HG02943 (cell line): Measurements from ENCODE around the gene TANK.
"Not testable (repeated sequence)": the region's sequence is repeated elsewhere in the genome, so short reads cannot be mapped to it uniquely, and the experiment has no call there.

ENCODE experiments used
- ATAC-seq: cut with Tn5 transposase; IDR thresholded peaks from one replicate; pipeline ENCODE4 v1.9.1; 2021; ENCODE audit warnings: mild to moderate bottlenecking, low read depth, moderate library complexity; ENCODE audit not compliant: unreplicated experiment

The TANK gene

DNA sequence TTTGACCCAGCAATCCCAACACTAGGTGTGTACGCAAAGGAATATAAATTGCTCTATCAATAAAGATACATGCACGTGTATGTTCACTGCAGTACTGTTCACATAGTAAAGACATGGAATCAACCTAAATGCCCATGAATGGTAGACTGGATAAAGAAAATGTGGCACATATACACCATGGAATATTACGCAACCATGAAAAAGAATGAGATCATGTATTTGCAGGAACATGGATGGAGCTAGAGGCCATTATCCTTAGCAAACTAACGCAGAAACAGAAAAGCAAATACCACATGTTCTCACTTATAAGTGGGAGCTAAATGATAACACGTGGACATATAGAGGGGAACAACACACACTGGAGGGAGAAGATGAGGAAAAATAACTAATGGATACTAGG, 27.8 kb upstream of the TANK start:
- ATAC-seq = not testable (repeated sequence)

DNA sequence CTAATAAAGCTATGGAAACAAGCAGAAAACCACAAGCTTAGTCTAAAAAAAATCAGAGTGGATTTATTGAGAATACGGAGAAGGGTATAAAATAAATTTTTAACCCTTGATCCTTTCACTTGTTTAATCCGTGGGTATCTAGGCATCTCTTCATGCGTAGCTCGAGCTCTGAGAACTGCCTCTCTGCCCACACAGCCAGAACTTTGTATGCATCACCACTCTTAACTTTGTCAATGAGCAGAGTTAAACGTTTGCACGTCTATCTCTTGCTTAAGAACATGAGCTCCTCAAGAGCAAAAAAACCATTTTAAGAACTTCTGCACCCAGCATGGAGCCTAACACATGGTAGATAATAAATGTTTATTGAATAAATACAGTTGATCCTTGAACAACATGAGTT, 26.9 kb upstream of the TANK start:
- ATAC-seq = no peak

DNA sequence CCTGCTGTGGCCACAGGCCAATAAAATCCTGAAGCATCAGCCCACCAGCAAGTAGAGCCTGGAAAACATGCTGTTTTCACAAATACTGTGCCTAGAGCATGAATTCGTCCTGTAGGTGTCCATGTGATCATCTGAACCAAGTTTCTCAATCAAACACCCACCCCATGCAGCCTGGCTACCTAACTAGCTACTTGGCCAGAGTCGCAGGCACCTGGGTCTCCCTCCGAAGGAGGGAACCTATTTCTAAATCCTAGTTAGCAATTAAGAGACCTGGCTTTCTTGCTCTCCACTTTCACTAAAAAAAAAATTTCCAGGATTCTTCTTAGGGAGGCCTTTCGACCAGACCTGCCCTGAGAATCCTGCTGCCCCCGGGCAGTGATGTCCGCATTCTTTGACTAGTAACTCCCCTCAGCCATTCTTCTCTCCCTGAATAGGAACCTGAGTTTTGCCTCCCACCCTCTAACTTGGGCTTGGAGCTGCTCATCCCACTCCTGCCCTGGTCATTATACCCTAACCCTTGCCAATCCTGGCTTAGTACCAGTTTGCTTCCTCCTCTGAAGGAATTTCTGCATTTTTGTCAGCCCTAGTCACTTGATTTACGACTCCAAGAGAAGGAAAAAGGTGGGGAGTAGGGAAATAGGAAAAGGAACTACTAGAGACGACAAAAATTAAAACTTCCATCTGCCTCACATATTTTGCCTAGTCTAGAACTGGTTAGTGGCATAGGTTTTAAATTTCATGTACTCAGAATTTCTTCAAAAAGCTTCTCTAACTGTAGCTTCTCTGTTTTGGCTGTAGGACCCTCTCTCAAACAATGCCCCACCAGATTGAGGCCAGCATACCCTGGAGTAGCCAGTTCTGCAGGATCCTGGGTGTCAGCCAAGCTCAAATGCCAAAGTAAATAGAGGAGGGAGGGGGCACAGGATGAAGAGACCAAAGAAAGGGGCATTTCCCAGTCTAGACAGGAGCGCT, 25.4 kb upstream of the TANK start:
- no peak for ATAC-seq

DNA sequence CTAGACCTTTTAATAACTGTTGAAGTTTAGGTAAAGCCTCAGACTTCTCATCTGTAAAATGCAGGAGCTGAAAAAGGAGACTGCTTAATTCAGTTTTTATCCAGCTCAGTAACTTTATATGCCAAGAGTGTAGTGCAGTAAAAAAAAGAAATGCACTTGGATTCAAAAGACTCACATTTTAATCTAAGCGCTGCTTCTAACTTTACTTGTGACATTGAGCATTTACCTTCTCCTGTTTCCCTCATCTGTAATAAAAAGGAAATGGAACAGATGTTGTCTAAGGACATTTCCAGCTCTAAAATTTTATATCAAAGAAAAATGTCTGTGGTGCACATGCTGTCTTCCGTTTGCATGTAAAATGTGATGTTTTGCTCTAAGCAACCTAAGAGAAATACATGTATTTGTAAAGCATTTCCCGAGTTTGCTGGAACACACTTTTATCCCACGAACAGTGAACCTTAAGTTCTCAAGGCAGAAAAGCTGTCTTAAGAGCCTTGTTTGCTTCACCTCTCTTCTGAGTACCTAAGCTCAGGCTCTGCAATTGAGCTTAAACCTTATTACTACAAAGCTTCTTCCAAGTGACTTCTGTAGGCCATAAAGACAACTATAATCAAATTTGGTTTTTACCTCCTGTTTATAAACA, 24.2 kb upstream of the TANK start:
- ATAC-seq = no peak

DNA sequence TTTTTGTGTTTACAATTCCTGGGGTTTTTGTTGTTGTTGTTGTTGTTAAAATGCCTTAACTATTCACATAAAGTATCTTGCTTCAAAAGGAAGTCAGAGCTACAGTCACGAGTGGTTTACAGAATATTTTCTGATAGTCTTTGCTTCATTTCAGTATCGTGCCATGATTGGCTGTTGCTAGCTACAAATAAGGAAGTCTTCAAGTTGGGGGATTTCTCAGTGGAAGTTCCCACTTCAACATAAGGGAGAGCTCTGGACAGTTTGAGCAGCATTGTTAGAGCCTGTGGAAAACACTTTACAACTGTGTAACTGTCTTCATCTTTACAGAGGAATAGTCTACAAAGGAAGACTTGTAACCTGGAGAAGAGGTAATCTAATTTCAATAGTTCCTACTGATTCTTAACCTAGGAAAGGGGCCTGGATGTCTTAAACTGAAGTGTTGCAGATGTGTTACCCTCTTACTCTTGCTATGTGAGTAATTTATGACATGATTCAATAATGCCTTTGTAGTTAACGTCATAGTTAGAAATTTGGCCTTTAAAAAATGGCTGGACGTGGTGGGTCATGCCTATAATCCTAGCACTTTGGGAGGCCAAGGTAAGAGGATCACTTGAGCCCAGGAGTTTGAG, 23.4 kb upstream of the TANK start:
- ATAC-seq = peak; percentile 78

DNA sequence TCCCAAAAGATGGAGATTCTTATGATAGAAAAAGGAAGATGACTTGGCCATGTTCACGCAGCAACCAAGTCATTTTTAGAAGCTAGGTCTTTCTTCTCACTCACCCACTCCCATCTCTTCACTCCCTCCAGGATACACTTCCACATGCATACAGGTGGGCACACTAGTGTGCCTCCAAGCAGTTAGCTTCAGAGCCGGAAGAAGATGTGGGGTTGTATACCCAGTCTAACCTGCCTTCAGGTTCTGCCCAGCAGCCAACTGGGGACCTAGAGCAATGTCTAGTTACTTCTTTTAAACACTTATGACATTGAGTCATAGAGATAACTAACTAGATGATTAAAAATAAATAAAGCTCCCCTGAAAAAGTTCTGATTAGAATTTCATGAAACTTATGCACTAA, 21.8 kb upstream of the TANK start:
- no peak for ATAC-seq

DNA sequence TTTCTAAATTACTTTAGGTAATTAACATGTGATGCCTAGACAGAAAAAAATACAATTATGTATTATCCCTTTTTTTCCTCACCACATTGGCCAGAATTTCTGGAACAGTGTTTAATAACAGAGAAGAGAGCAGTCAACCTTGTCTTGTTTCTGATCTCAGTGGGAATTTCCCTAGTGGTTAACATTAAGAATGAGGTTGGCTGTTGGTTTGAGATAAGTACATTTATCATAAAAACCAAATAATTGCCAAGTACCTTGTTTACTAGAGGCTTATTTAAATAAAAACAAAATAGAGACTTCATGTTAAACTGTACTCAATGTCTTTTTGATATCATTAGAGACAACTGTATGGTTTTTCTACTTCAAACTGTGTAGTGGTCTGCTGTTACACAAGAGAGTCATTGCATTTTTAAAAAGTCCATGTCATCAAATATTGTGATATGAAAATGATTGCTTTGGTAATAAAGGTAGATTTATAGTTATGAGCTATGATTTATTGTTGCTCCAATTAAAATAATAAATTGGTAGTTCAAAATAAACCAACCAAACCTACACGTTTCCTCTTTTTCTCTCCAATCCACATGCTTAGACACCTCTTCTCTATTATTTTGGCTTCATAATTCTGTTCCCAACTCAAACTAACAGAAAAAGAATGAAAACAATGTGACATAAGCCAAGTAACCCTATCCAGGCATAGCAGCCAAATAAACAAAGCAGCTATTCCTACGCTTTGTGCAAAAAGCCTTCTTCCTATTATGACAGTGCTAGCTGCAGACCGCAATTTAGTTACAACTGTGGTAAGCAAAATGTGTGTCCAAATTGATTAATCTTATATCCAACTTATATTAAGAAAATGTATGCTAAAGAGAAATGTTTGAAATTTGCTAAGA, 20.9 kb upstream of the TANK start:
- no peak for ATAC-seq

DNA sequence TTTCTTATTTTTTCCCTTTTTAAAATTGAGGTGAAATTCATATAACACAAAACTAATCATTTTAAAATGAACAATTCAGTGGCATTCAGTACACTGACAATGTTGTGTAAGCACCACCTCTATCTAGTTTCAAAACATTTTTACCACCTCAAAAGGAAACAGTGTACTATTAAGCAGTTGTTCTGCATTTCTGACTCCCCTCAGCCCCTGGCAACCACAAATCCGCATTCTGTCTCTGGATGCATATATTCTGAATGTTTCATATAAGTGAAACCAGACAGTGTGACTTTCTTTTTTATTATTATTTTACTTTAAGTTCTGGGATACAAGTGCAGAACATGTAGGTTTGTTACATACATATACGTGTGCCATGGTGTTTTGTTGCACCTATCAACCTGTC, 19.2 kb upstream of the TANK start:
- no peak for ATAC-seq

DNA sequence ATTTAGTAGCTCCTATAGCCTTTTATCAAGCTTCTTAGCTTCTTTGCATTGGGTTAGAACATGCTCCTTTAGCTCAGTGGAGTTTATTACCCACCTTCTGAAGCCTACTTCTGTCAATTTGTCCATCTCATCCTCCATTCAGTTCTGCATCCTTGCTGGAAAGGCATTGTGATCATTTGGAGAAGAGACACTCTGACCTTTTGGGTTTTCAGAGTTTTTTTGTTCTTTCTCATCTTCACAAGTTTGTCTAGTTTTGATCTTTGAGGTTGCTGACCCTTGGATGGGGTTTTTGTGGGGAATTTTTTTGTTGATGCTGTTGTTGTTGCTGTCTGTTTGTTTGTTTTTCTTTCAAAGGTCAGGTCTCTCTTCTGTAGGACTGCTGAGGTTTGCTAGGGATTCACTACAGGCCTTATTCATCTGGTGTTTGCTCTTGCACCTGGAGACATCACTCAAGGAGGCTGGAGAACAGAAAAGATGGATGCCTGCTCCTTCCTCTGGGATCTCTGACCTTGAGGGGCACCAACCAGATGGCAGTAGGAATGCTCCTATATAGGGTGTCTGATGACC, 13.9 kb upstream of the TANK start:
- ATAC-seq = no peak

DNA sequence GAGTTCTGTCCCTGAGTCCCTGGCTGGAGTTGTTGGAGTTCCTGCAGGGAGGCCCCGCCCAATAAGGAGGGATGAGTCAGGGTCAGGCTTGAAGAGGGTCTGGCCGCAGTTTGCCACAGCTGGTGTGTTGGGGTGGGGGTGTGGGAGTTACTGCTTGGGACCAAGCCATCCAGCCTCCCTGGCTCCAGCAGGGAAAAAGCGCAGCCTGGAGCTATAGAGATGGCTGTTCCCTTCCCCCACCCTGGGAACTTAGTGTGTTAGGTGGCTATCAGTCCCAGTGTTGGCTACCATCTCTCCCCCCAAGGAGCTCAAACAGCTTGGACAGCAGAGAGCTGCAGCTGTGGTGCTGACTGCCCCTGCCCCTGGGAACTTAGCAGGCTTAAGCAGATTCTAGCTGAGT, 13.2 kb upstream of the TANK start:
- ATAC-seq = no peak

DNA sequence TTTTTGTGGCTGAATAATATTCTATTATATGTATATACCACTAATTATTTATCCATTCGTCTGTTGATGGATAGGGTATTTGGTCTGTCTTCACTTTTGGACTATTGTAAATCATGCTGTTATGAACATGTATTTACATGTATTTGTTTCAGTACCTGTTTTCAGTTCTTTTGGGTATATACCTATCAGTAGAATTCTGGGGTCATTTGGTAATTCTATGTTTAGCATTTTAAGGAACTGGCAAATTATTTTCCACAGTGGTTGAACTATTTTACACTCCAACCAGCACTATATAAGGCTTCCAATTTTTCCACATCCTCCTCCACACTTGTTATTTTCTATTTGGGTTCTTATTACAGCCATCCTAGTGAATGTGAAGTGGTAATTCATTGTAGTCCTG, 12.4 kb upstream of the TANK start:
- no peak for ATAC-seq

DNA sequence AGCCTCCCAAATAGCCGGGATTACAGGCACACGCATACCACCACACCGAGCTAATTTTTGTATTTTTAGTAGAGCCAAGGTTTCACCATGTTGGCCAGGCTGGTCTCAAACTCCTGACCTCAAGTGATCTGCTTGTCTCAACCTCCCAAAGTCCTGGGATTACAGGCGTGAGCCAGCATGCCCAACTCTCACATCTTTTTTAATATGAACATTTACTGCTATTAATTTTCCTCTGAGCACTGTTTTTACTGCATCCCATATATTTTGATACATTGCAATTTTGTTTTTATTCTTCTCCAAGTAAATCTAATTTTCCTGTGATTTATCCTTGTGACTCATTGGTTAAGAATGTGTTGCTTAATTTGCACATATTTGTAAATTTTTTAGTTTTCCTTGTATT, 9.5 kb upstream of the TANK start:
- ATAC-seq = no peak

DNA sequence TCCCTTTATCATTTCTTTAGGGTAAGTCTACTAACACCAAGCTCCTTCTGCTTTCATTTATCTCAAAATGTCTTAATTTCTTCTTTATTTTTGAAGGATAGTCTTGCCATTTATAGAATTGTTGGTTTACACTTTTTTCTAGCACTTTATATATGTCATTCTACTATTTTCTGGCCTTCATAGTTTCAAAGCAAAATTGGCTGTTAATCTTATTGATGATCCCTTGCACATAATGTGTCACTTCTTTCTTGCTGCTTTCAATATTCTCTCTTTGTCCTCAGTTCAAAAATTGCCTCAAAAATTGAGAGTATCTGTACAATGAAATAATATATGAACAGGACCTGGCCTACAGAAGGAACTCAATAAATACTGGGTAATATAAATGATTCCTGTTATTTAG, 7.9 kb upstream of the TANK start:
- ATAC-seq = no peak

DNA sequence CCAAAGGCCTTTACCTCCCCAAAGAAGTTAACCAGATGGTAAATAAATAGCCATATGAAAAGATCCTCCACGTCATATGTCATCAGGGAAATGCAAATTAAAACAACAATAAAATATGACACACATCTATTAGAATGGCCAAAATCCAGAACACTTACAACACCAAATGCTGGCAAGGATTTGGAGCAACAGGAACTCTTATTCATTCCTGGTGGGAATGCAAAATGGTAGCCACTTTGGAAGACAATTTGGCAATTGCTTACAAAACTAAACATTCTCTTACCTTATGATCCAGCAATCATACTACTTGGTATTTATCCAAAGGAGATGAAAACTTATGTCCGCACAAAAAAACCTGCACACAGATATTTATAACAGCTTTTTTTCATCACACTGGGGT, 1.3 kb upstream of the TANK start:
- ATAC-seq = no peak

DNA sequence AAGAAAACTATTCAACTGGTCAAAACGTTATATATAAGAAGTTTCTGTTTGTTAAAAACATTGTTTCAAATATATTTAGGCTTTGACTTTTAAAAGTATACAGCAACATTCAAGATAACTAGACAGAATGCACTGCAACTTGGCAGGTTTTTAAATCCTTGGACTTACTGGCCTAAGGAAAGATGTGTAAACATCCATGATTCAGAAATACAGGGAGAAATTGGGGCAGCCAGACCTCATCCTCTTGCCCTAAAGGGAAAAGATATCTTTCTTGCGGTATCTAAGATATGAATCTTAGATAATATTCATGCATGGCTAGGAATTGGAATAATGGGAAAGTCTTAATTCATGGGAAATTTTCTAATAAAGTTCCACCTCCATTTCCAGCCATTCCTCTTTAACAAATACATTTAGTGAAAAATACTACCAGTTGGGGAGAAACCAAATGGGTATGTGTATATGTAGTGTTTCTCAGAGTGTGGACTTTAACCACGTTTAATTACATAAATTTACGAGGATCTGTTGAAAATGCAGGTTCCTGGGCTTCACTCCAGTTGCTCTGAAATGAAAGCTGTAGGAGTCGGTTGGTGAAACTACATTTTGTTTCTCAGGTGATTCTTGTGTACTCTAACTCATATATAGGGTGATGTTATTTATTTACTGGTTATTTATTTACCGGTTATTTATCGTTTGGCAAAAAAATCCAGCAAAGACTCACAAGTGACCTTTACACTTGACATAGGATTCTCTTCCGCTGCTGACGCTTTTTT, 587 bp upstream of the TANK start:
- peak; percentile 1 for ATAC-seq

DNA sequence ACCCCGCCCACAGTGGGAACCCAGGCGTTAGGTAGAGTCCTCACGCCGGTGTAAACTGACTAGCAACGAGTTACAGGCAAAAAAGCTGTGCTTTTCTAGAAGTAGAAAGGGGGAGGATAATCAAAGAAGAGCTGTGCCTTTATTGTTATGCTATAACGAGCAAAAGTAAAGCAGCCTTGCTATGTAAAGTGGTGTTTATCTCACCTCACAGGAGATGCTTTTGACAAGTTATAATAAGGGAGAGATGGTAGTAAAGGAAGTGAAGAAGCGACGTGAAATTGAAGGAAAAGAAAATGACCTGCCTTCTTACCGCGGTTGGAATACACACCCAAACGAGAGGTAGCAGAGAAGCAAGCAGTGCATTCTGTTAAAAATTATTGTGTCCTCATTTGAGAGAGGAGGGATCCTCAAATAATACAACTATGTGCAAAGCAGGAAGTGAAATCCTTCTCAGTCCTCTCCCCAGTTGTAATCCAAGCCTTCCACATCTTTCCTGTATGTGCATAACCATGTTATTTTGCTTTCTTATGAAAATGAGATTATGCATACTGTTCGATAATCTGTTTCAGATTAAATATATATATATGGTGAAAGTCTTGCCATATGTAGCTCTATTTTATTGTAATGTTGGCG, 962 bp downstream of the TANK start:
- ATAC-seq = peak; percentile 37

DNA sequence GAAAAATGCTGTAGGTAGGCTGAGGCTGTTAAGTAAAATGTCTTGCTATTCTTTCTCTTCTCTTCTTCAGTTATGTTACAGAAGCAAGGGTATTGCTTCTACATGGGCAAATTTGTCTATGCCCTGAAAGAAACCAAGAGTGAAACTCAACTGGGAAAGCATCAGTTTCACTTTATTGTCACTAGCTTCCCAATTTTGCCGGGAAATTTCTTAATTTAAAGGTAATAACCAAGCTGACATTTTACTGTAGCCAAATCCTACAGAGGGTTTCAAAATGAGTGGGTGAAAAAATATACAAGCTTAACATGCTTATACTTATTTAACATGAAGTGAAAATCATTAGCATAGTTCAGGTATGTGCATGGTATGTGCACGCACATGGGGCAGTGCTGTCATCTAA, 3.2 kb downstream of the TANK start:
- no peak for ATAC-seq

DNA sequence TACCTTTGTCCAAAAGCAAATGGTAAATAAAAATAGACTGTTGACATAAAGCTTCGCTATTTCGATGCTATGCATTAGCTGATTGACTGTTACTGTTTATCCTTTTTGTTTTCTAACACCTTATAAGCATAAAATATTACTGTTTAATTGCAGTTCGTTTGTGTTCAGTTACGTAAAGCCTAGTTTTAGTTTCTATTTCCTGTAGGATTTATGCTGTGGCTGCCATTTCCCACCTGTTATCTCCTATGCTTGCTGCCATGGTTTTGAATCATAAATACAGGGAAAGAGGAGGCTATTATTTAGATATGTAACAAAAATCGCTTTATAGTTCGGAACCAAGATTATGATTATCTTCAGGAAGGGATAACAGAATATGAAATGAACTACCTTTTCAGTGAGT, 3.9 kb downstream of the TANK start:
- ATAC-seq = no peak

DNA sequence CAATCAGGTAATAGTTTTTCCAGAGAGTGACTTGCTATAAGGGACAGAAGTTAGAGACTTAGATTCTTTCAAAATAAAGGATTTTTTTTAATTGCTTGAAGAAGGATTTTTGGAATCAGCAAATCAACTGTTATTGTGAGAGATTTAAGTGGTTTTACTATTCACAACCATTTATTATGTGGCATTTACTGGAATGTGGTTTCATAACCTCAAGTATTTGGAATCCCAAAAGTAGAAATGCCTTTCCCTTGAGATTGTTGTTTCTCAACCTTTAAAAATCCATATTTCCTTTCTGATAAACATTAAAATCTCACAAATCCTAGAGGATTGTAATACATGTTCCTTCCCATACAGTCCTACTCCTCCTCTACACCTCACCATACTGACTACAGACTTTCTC, 5.0 kb downstream of the TANK start:
- no peak for ATAC-seq
